Activated CD4-positive, alpha-beta T cell treated with anti-CD3 and anti-CD28 coated beads, Interleukin-2, amount 10 ng/mL, durations not matched to agents 24 days and 14 days (primary cell): ENCODE data around the gene TOB2. TPM values are rescaled to one million over a fixed set of nuclear protein-coding genes. Genes with fewer than 3 reads are reported as not detected.

Experiments
- DNase-seq: peaks from one replicate; pipeline ENCODE4 v3.0.0; 2022
- H3K27ac Mint-ChIP-seq: one replicate; pipeline ENCODE4 v1.8.0; 2022; ENCODE audit warnings: mild to moderate bottlenecking, mixed read lengths
- H3K27me3 Mint-ChIP-seq: one replicate; pipeline ENCODE4 v1.8.0; 2022; ENCODE audit warnings: mixed read lengths
- H3K36me3 Mint-ChIP-seq: one replicate; pipeline ENCODE4 v1.8.0; 2022; ENCODE audit warnings: low read depth, mild to moderate bottlenecking, mixed read lengths
- H3K4me1 Mint-ChIP-seq: one replicate; pipeline ENCODE4 v1.8.0; 2021; ENCODE audit warnings: mixed read lengths
- H3K4me3 Mint-ChIP-seq: one replicate; pipeline ENCODE4 v1.8.0; 2022; ENCODE audit warnings: mild to moderate bottlenecking, moderate library complexity, mixed read lengths
- H3K9me3 Mint-ChIP-seq: one replicate; pipeline ENCODE4 v1.8.0; 2021; ENCODE audit warnings: mixed read lengths
- intact Hi-C: fragments of 100-400 bp; cut with micrococcal nuclease; formaldehyde crosslinking; loops from one replicate; pipeline ENCODE4 v1.15.1; 2023
- total RNA-seq: library from RNA; stranded (reverse); gene quantifications from 2 replicates; pipeline ENCODE4 v1.2.3, GENCODE V29; 2022

The TOB2 gene
- total RNA-seq, 1 donor from 2014 or later: 41.4 TPM

DNA sequence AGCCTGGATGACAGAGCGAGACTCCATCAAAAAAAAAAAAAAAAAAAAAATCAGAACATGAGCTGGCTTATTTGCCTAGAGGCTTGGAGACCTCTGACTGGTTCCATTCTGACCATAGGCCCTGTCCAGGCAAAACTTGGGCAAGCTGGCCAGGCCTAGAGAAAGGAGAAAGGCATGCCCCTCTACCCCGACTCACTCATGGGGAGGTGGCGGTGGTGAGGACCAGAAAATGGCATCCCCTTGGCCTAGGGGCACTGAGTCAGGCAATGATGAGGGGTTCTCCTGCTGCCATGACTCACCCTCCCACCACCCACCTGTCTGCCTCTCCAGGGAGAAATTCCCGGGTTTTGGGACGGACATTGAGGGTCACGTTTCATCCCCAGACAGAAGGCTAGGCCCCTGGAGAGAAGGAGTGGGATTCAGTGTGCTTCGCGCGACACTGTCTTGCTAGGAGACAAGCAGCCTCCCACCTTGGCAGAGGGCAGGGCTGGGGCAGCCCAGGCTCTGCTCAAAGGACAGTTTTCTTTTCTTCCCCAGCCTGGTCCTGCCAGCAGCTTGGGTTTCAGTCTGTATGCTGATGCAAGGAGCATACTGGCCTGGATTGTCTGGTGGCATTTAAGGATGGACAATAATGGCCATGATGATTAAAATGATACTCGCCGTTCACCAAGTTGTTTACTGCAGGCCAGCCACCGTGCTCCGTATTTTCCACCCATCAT, 17.2 kb downstream of the TOB2 start:
- Mint-ChIP-seq H3K27me3 (no peaks in the 10 kb centered on the region), H3K36me3 (peaks cover 33% of the 10 kb centered on the region), H3K4me3 (no peak overlapping the region), H3K9me3 (no peaks in the 10 kb centered on the region), H3K27ac (no peak overlapping the region), H3K4me1 (peaks cover 11% of the 10 kb centered on the region)
- intact Hi-C loops: no loop called here
- DNase-seq: no peak

GRCh38 chr22:41425660-41426365, 20.8 kb downstream of the TOB2 start:
- H3K27me3 Mint-ChIP-seq: no peaks in the 10 kb centered on the region
- intact Hi-C loops: no loop called here
- peak overlapping the region; percentile 74 for H3K27ac Mint-ChIP-seq
- DNase-seq: peak; percentile 82
- peak overlapping the region; percentile 14 for H3K4me3 Mint-ChIP-seq
- H3K9me3 Mint-ChIP-seq: no peaks in the 10 kb centered on the region
- H3K4me1 Mint-ChIP-seq: peaks cover 13% of the 10 kb centered on the region
- H3K36me3 Mint-ChIP-seq: peaks cover 21% of the 10 kb centered on the region

- intact Hi-C loops: no loop called here
- no peak for DNase-seq
- Mint-ChIP-seq H3K36me3 (peaks cover 17% of the 10 kb centered on the region), H3K27ac (no peak overlapping the region), H3K4me3 (no peak overlapping the region), H3K9me3 (no peaks in the 10 kb centered on the region), H3K27me3 (no peaks in the 10 kb centered on the region), H3K4me1 (peaks cover 16% of the 10 kb centered on the region)
Observed at GRCh38 chr22:41418717-41419116, 27.9 kb downstream of the TOB2 start.

DNA sequence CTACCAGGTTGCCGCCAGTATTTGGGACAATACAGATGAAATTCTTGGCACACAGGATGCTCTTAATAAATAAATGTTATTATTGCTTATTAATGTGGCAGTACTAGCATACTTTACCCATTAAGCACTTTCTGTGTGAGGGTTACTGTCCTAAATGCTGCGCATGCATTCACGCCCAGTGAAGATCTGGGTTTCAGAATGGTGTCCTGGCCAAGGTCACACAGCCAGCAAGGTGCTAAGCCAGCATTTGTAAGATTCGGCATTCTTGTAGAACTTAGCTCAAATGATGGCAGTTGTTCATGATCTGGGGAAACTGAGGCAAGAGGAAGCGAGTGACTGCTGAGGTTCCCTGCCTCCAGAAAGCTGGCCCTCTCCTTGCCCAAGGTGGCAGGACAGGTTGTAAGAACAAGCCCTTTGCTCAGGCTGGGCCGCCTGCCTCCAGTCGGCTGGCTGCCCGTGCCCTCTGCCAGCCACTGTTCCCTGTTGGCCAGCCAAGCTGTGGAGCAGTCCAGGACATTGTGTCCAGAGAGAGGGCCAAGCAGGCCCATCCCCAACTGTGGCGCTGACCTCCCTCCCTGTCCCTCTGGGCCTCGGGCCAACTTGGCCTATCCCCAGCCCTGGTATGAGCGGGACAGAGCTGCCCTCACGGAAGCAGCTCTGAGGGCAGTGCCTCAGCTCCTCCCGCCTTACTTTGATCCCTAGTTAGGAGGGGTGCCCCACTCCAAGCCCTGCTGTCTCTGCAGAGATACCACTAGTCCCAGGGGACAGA, 28.8 kb downstream of the TOB2 start:
- H3K27me3 Mint-ChIP-seq: no peaks in the 10 kb centered on the region
- H3K9me3 Mint-ChIP-seq: no peaks in the 10 kb centered on the region
- no peak for DNase-seq
- H3K27ac Mint-ChIP-seq: no peak overlapping the region
- H3K36me3 Mint-ChIP-seq: peaks cover 18% of the 10 kb centered on the region
- intact Hi-C loops: no loop called here
- peaks cover 16% of the 10 kb centered on the region for H3K4me1 Mint-ChIP-seq
- no peak overlapping the region for H3K4me3 Mint-ChIP-seq

GRCh38 chr22:41415554-41415953, 31.0 kb downstream of the TOB2 start:
- H3K36me3 Mint-ChIP-seq: peaks cover 16% of the 10 kb centered on the region
- peak overlapping the region; percentile 99 for H3K4me3 Mint-ChIP-seq
- H3K4me1 Mint-ChIP-seq: peaks cover 23% of the 10 kb centered on the region
- peak overlapping the region; percentile 60 for H3K27ac Mint-ChIP-seq
- intact Hi-C loops: no loop called here
- no peaks in the 10 kb centered on the region for H3K27me3 Mint-ChIP-seq
- no peak for DNase-seq
- H3K9me3 Mint-ChIP-seq: no peaks in the 10 kb centered on the region

DNA sequence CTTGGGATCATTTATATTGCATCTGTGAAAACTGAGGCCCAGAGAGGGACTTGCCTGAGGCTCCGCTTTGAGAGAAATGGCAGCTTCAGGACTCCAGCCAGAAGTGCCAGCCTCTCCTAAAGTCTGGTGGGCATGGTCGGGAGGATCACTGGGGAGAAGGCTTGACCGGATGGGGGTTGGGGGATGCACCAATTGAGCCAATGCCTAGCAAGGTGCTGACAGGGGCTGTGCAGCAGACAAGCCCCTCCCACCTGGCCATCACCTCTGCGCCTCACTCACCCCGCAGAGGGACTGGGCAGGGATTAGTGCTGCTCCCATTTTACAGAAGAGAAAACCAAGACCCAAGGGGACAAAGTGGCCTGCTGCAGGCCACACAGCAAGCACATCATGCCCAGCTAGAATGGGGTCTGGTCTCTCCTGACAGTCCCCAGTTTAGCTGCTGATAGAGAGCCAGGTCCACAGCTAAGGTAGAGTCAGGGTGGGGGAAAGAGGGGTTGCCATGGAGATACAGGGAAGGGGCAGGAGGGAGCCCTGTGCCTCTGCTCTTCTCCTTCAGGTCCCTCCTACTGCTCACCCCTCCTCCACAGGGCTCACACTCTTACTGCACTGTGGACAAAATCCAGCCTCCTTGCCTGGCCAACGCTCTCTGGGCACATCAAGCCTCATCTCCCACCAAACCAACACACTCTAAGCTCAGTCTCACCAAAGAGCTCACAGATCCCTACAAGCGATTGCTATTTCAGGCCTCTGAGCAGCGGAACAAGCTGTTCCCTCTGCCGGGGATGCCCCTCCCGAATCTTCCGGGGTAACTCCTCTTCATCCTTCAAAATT, 35.4 kb downstream of the TOB2 start:
- Mint-ChIP-seq H3K27me3 (no peaks in the 10 kb centered on the region), H3K36me3 (peaks cover 14% of the 10 kb centered on the region), H3K4me1 (peaks cover 21% of the 10 kb centered on the region), H3K4me3 (peak overlapping the region; percentile 42), H3K9me3 (no peaks in the 10 kb centered on the region), H3K27ac (peak overlapping the region; percentile 67)
- intact Hi-C loops: no loop called here
- no peak for DNase-seq

DNA sequence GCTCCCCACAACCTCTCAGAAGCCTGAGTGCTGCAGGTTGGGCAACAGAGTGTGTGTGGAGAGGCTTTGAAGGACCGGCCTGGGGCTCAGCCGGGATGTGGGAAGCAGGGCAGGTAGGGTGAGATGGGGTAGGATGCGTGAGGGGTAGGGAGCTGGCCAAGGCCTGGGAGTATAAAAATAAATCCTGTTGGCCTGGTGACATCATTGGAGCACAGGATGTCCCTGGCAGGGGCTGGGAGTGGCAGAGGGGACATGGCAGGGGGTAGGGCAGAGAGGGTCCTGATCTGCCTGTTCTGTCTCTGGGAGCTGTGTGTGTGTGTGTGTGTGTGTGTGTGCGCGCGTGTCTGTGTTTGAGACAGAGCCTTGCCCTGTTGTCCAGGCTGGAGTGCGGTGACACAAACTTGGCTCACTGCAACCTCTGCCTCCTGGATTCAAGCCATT, 36.3 kb downstream of the TOB2 start:
- intact Hi-C loops: no loop called here
- no peaks in the 10 kb centered on the region for H3K9me3 Mint-ChIP-seq
- peak overlapping the region; percentile 39 for H3K27ac Mint-ChIP-seq
- H3K27me3 Mint-ChIP-seq: no peaks in the 10 kb centered on the region
- H3K4me1 Mint-ChIP-seq: peaks cover 24% of the 10 kb centered on the region
- peaks cover 10% of the 10 kb centered on the region for H3K36me3 Mint-ChIP-seq
- DNase-seq: no peak
- H3K4me3 Mint-ChIP-seq: no peak overlapping the region

- no peaks in the 10 kb centered on the region for H3K27me3 Mint-ChIP-seq
- H3K9me3 Mint-ChIP-seq: no peaks in the 10 kb centered on the region
- no peak overlapping the region for H3K4me3 Mint-ChIP-seq
- intact Hi-C loops: no loop called here
- H3K27ac Mint-ChIP-seq: no peak overlapping the region
- DNase-seq: no peak
- peaks cover 20% of the 10 kb centered on the region for H3K4me1 Mint-ChIP-seq
- H3K36me3 Mint-ChIP-seq: peaks cover 3% of the 10 kb centered on the region
Observed at GRCh38 chr22:41408665-41409064, 37.9 kb downstream of the TOB2 start.

- Mint-ChIP-seq H3K4me3 (no peak overlapping the region), H3K4me1 (peaks cover 19% of the 10 kb centered on the region), H3K27me3 (no peaks in the 10 kb centered on the region), H3K9me3 (no peaks in the 10 kb centered on the region), H3K27ac (no peak overlapping the region), H3K36me3 (no peaks in the 10 kb centered on the region)
- DNase-seq: no peak
- intact Hi-C loops: no loop called here
Observed at GRCh38 chr22:41407433-41407832, 39.2 kb downstream of the TOB2 start.

- Mint-ChIP-seq H3K27ac (no peak overlapping the region), H3K27me3 (no peaks in the 10 kb centered on the region), H3K4me1 (peaks cover 14% of the 10 kb centered on the region), H3K36me3 (no peaks in the 10 kb centered on the region), H3K9me3 (no peaks in the 10 kb centered on the region), H3K4me3 (no peak overlapping the region)
- DNase-seq: no peak
- intact Hi-C loops: no loop called here
Observed at GRCh38 chr22:41406410-41406809, 40.2 kb downstream of the TOB2 start.

DNA sequence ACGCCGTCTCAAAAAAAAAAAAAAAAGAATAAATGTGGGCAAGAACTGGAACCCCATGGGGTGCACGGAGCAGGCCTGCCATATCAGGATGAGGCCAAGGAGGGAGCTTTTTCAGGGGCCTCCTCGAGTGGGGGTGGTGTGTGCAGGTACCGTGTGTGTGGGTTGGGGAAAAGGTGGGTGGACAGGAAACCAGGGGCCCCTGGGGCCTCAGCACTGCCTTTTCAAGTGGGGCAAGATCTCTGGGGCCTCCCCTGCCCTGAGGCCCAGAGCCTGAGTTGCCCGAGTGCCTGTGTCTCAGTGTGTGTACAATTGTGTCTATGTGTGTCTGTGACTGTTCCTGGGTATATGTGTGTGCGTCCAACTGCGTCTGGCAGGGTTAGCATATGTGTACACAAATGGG, 41.0 kb downstream of the TOB2 start:
- no peak for DNase-seq
- intact Hi-C loops: loop anchor here (2.0 kb wide), 1 partner anchor 39 kb away; no protein-coding TSS in a partner anchor
- peak overlapping the region; percentile 35 for H3K4me3 Mint-ChIP-seq

DNA sequence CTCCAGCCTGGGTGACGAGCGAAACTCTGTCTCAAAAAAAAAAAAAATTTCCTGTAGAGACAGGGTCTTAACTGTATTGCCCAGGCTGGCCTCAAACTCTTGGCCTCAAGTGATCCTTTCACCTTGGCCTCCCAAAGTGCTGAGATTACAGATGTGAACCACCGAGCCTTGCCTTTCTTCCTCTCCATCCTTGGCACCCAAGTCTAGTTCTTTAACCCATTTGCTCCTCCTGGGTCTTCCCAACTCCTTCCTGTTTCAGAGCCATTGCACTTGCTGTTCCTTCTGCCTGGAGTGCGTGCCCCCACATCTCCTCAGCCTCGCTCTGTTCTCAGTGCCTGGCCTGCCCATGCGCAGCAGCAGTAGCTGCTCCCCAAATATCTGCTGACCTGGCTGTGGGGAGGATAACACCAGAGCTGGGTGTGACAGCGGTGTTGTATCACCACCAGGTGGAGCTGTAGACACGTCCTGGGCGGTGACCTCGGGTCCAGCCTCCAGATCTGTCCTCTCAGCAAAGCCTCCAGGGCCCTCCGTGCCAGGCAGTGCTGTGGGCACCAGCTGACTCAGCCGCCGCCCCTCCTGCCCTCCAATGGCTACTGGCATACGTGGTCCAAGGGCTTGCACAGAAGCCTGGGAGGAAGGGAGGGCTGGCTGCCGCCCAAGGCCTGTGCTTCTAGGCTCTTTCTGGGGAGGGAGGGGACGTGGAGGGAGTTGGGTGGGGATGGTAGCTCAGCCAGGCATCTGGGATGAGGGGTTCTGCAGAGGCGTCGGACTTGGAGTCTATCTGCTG, 42.9 kb downstream of the TOB2 start:
- H3K27me3 Mint-ChIP-seq: no peaks in the 10 kb centered on the region
- H3K4me3 Mint-ChIP-seq: no peak overlapping the region
- DNase-seq: peak; percentile 96
- intact Hi-C loops: loop anchor here (1.0 to 2.0 kb wide), 3 partner anchors 41 to 123 kb away; no protein-coding TSS in a partner anchor
- no peaks in the 10 kb centered on the region for H3K36me3 Mint-ChIP-seq
- H3K27ac Mint-ChIP-seq: peak overlapping the region; percentile 23
- peaks cover 11% of the 10 kb centered on the region for H3K4me1 Mint-ChIP-seq
- H3K9me3 Mint-ChIP-seq: no peaks in the 10 kb centered on the region

More for the DNA sequence above, 41.0 kb downstream of the TOB2 start:
- Mint-ChIP-seq H3K36me3 (no peaks in the 10 kb centered on the region), H3K27ac (peak overlapping the region; percentile 65), H3K27me3 (no peaks in the 10 kb centered on the region), H3K4me1 (peaks cover 13% of the 10 kb centered on the region), H3K9me3 (no peaks in the 10 kb centered on the region)
